Neural cell (in vitro differentiated cells): ENCODE measurements around the gene RNU6-7. TPM values are rescaled to one million over a fixed set of nuclear protein-coding genes. Genes with fewer than 3 reads are reported as not detected.

Experiments
- polyA plus RNA-seq: library from polyadenylated mRNA; depleted of rRNA; stranded (reverse); fragments of >200 nt; gene quantifications from 2 replicates; pipeline ENCODE4 v1.2.3, GENCODE V29; 2014
- small RNA-seq, 3 experiments: library from RNA; depleted of rRNA; stranded (forward); fragments of <200 nt; gene quantifications; one replicate each; pipeline ENCODE3, GENCODE V24; 2012

Gene RNU6-7
- polyA plus RNA-seq, 1 donor from 2014 or later, result not detected

Small RNAs within 50 kb of the gene (small RNA-seq; reads per million reads assigned to genes)
- gene RNU6-7, result 0.03 to 4.7 (median 0.26) reads per million in 3 experiments
- gene RNU6-8, result 2.6 to 3.9 (median 3.4) reads per million in 3 experiments

Other genes starting within 250 kb of the RNU6-7 start
- gene ARHGAP5, start 124.7 kb upstream of the RNU6-7 start, polyA plus RNA-seq, result 32.2 and 33.1 TPM in 2 replicates
- not detected in 2 replicates for gene RNU6-8, start 1.2 kb downstream of the RNU6-7 start, polyA plus RNA-seq
- 15.8 and 22.8 TPM in 2 replicates for gene AKAP6, start 127.3 kb downstream of the RNU6-7 start, polyA plus RNA-seq